Esophagus squamous epithelium (tissue), 5 donors: ENCODE results near the gene EVA1B. TPM values are rescaled to one million over a fixed set of nuclear protein-coding genes. Genes with fewer than 3 reads are reported as not detected.
A peak's percentile ranks its signal among the peaks of the same experiment; 100 is the strongest.

ENCODE experiments used
- DNase-seq: peaks from one replicate; lab custom pipeline; 2025; lab: John Stamatoyannopoulos, UW
- H3K27ac ChIP-seq, 4 donors: fragments of 200-600 bp; sonication (generic); one replicate each; pipeline ENCODE4 v1.5.1; 2016 to 2019; ENCODE audit warnings: mild to moderate bottlenecking in 1 of 4
- H3K27me3 ChIP-seq, 4 donors: fragments of 200-600 bp; sonication (generic); 1 replicate in 3 of 4; 2 replicates in 1 of 4; pipeline versions ENCODE4 v1.5.1 to v1.6.0; 2017 to 2021; ENCODE audit warnings: antibody characterized with exemption in 1 of 4
- H3K36me3 ChIP-seq, 3 donors: fragments of 200-600 bp; sonication (generic); one replicate each; pipeline ENCODE4 v1.5.1; 2016 to 2019
- H3K4me1 ChIP-seq, 3 donors: fragments of 200-600 bp; sonication (generic); one replicate each; pipeline ENCODE4 v1.5.1; 2017 to 2019
- H3K4me3 ChIP-seq, 4 donors: fragments of 200-600 bp; sonication (generic); 1 replicate in 3 of 4; 2 replicates in 1 of 4; pipeline ENCODE4 v1.5.1; 2016 to 2019; ENCODE audit warnings: mild to moderate bottlenecking in 2 of 4, moderate library complexity in 1 of 4
- H3K9me3 ChIP-seq, 3 donors: fragments of 200-600 bp; sonication (generic); one replicate each; pipeline ENCODE4 v1.5.1; 2016 to 2019
- CTCF ChIP-seq, 6 experiments: fragments of 450-650 bp in 4 of 6; fragments of 200-600 bp in 2 of 6; sonication (generic) in 2 of 6; IDR thresholded peaks; one replicate each; pipeline ENCODE4 v1.5.1; 2016 to 2019; ENCODE audit warnings: antibody characterized with exemption in 6 of 6, mild to moderate bottlenecking in 4 of 6, moderate library complexity in 4 of 6
- POLR2A ChIP-seq, 4 donors: fragments of 450-650 bp; IDR thresholded peaks; one replicate each; pipeline ENCODE4 v1.6.1; 2017; ENCODE audit warnings: antibody characterized with exemption in 4 of 4, mild to moderate bottlenecking in 4 of 4, moderate library complexity in 3 of 4
- WGBS, 2 donors: methylation state at CpG; one replicate each; pipeline ENCODE4 v1.1.5; 2018; 5-methylcytosine and 5-hydroxymethylcytosine counted together
- intact Hi-C: fragments of 100-400 bp; cut with DNase I; formaldehyde crosslinking; loops from one replicate; pipeline ENCODE4 v1.15.0; 2022
- total RNA-seq, 4 donors: library from RNA; depleted of rRNA; stranded (reverse); fragments of >200 nt; gene quantifications; one replicate each; pipeline ENCODE4 v1.1.0, GENCODE V29; 2016
- donor health status: DM: yes; HTN: yes; CAD: no.

EVA1B gene
- total RNA-seq, 4 donors from 2014 or later: 7.5 to 22.1 (median 12.8) TPM

GRCh38 chr1:36349241-36349671 lies 25.8 kb upstream of the EVA1B start:
- H3K4me1 ChIP-seq: peaks cover 36 to 51% (median 37%) of the 10 kb centered on the region in 3 donors

GRCh38 chr1:36346741-36347370 lies 23.4 kb upstream of the EVA1B start:
- H3K27me3 ChIP-seq: no peaks in the 10 kb centered on the region
- intact Hi-C loops: no loop called here
- H3K36me3 ChIP-seq: peaks cover 23 to 94% (median 40%) of the 10 kb centered on the region in 3 donors
- no peak overlapping the region for H3K27ac ChIP-seq
- no peak overlapping the region for H3K4me3 ChIP-seq
- peaks cover 34 to 47% (median 35%) of the 10 kb centered on the region in 3 donors for H3K4me1 ChIP-seq
- 67 to 92% methylated on average over 1 of the region's 8 CpGs for WGBS, 2 donors
- DNase-seq: no peak
- no peak for TF ChIP-seq POLR2A (IDR thresholded peaks at IDR 0.05)
- no peak for TF ChIP-seq CTCF (IDR thresholded peaks at IDR 0.05)
- no peaks in the 10 kb centered on the region for H3K9me3 ChIP-seq

More at GRCh38 chr1:36349241-36349671, 25.8 kb upstream of the EVA1B start:
- no peak for DNase-seq
- Histone ChIP-seq H3K36me3 (peaks cover 30 to 94% (median 47%) of the 10 kb centered on the region in 3 donors), H3K27me3 (no peaks in the 10 kb centered on the region), H3K9me3 (no peaks in the 10 kb centered on the region), H3K4me3 (no peak overlapping the region), H3K27ac (peak overlapping the region; percentile 81 to 89 (median 86))
- WGBS, 2 donors: 46 to 74% methylated on average over 4 to 6 of the region's 7 CpGs
- intact Hi-C loops: no loop called here
- TF ChIP-seq POLR2A (IDR thresholded peaks at IDR 0.05) (no peak), CTCF (IDR thresholded peaks at IDR 0.05) (no peak)

- Histone ChIP-seq H3K9me3 (no peaks in the 10 kb centered on the region), H3K27me3 (no peaks in the 10 kb centered on the region), H3K4me1 (peaks cover 19 to 32% (median 20%) of the 10 kb centered on the region in 3 donors), H3K4me3 (no peak overlapping the region), H3K36me3 (peaks cover 23 to 100% (median 46%) of the 10 kb centered on the region in 3 donors), H3K27ac (no peak overlapping the region)
- WGBS, 2 donors: 88% methylated on average over 4 of the region's 7 CpGs; no CpG with 5 or more reads in 1 of the 2 donors
- intact Hi-C loops: no loop called here
- TF ChIP-seq CTCF (IDR thresholded peaks at IDR 0.05) (no peak), POLR2A (IDR thresholded peaks at IDR 0.05) (no peak)
- DNase-seq: no peak
These were observed 21.9 kb upstream of the EVA1B start for GRCh38 chr1:36345353-36345752.

- Histone ChIP-seq H3K27me3 (no peaks in the 10 kb centered on the region), H3K4me3 (no peak overlapping the region), H3K9me3 (no peaks in the 10 kb centered on the region), H3K36me3 (peaks cover 23 to 100% (median 46%) of the 10 kb centered on the region in 3 donors), H3K4me1 (peaks cover 8 to 24% (median 10%) of the 10 kb centered on the region in 3 donors), H3K27ac (no peak overlapping the region)
- DNase-seq: no peak
- intact Hi-C loops: loop anchor here (5.0 kb wide), 1 partner anchor 78 kb away; no protein-coding TSS in a partner anchor
- 92 to 96% methylated on average over 3 to 4 of the region's 8 CpGs for WGBS, 2 donors
- TF ChIP-seq POLR2A (IDR thresholded peaks at IDR 0.05) (no peak), CTCF (IDR thresholded peaks at IDR 0.05) (no peak)
These were observed 20.9 kb upstream of the EVA1B start for GRCh38 chr1:36344395-36344680.

GRCh38 chr1:36343651-36344394 lies 20.4 kb upstream of the EVA1B start:
- H3K4me1 ChIP-seq: peaks cover 5 to 24% (median 12%) of the 10 kb centered on the region in 3 donors
- H3K36me3 ChIP-seq: peaks cover 23 to 97% (median 44%) of the 10 kb centered on the region in 3 donors
- no peaks in the 10 kb centered on the region for H3K27me3 ChIP-seq
- DNase-seq: no peak
- H3K4me3 ChIP-seq: no peak overlapping the region
- 80 to 90% methylated on average over 2 to 9 of the region's 24 CpGs for WGBS, 2 donors
- intact Hi-C loops: loop anchor here (5.0 kb wide), 1 partner anchor 78 kb away; no protein-coding TSS in a partner anchor
- peak overlapping the region; percentile 5 to 75 (median 48) for H3K27ac ChIP-seq
- H3K9me3 ChIP-seq: no peaks in the 10 kb centered on the region
- TF ChIP-seq CTCF (IDR thresholded peaks at IDR 0.05) (no peak), POLR2A (IDR thresholded peaks at IDR 0.05) (no peak)
